GM12878 (cell line): ENCODE data around the gene THBD. TPM values are rescaled to one million over a fixed set of nuclear protein-coding genes. Genes with fewer than 3 reads are reported as not detected.

Source experiments
- ATAC-seq: fragments of 200-7000 bp; cut with Tn5 transposase; 3 replicates; pipeline ENCODE4 v1.9.1; 2020; ENCODE audit warnings: mild to moderate bottlenecking, moderate library complexity
- BruUV-seq: library from RNA; stranded (reverse); fragments of 400-500 nt; replicated peaks from 2 replicates; lab custom pipeline; 2021; lab: Mats Ljungman, UMichigan
- CTCF ChIA-PET: fragments of 300-600 bp; sonication (Branson Sonifier 250); formaldehyde crosslinking; extraction: SDS; loops from one replicate; lab custom pipeline; 2021; ENCODE audit warnings: inconsistent platforms; lab: Yijun Ruan, JAX
- POLR2A ChIA-PET: fragments of 350-600 bp; formaldehyde crosslinking; extraction: SDS; loops from one replicate; lab custom pipeline; 2021; ENCODE audit warnings: inconsistent platforms; lab: Charles Lee
- RAD21 ChIA-PET: fragments of 300-600 bp; sonication (Branson Sonifier 250); formaldehyde crosslinking; loops from one replicate; lab custom pipeline; 2023; ENCODE audit warnings: antibody characterized with exemption; ENCODE audit not compliant: unreplicated experiment; lab: Charles Lee
- SMC1A ChIA-PET: fragments of 300-600 bp; sonication (Branson Sonifier 250); formaldehyde crosslinking; loops from one replicate; lab custom pipeline; 2023; ENCODE audit not compliant: unreplicated experiment, uncharacterized antibody; lab: Charles Lee
- DNase-seq: peaks from one replicate; pipeline ENCODE4 v3.0.0-alpha.2; 2011; ENCODE audit warnings: low read depth, low spot score
- FAIRE-seq: peaks from 3 replicates; lab custom pipeline; 2011; peaks lifted over from hg19 to GRCh38; lab: Jason Lieb, UNC
- H2AFZ ChIP-seq: 2 replicates; pipeline ENCODE4 v1.6.0; 2011; ENCODE audit warnings: low read depth, low read length, control low read depth; ENCODE audit not compliant: control insufficient read depth
- H3K27ac ChIP-seq: 2 replicates; pipeline ENCODE4 v1.5.1; 2011; ENCODE audit warnings: control low read depth; ENCODE audit not compliant: control insufficient read depth, insufficient read depth
- H3K27me3 ChIP-seq, 2 experiments: replicated peaks in 1 of 2; 2 replicates each; pipeline versions ENCODE4 v1.6.0 to v1.6.1; 2011; ENCODE audit warnings: low read length in 1 of 2; ENCODE audit not compliant: control insufficient read depth in 2 of 2, insufficient read depth in 2 of 2
- H3K36me3 ChIP-seq, 2 experiments: 2 replicates each; pipeline ENCODE4 v1.5.1; 2011; ENCODE audit warnings: low read length in 1 of 2; ENCODE audit not compliant: control insufficient read depth in 2 of 2, insufficient read depth in 2 of 2
- H3K4me1 ChIP-seq: 2 replicates; pipeline ENCODE4 v1.6.1; 2011; ENCODE audit warnings: mild to moderate bottlenecking, low read length, moderate library complexity, mixed read lengths; ENCODE audit not compliant: control insufficient read depth, insufficient read depth
- H3K4me2 ChIP-seq: 2 replicates; pipeline ENCODE4 v1.6.0; 2011; ENCODE audit warnings: control low read depth; ENCODE audit not compliant: control insufficient read depth, insufficient read depth
- H3K4me3 ChIP-seq: fragments of 200-600 bp; sonication (generic); 2 replicates; pipeline ENCODE4 v1.5.1; 2016
- H3K79me2 ChIP-seq: 2 replicates; pipeline ENCODE4 v1.6.0; 2011; ENCODE audit warnings: low read length; ENCODE audit not compliant: control insufficient read depth, insufficient read depth
- H3K9ac ChIP-seq: 2 replicates; pipeline ENCODE4 v1.8.0; 2011; ENCODE audit warnings: low read length, control low read depth, mixed read lengths; ENCODE audit not compliant: control insufficient read depth, insufficient read depth
- H3K9me3 ChIP-seq: replicated peaks from 3 replicates; pipeline ENCODE4 v1.5.1; 2011; ENCODE audit warnings: mild to moderate bottlenecking, low read length; ENCODE audit not compliant: control insufficient read depth, insufficient read depth
- H4K20me1 ChIP-seq: 2 replicates; pipeline ENCODE4 v1.6.0; 2011; ENCODE audit not compliant: control insufficient read depth, insufficient read depth
- CEBPB ChIP-seq, 2 experiments: fragments of 150-350 bp in 1 of 2; IDR thresholded peaks; 2 replicates each; pipeline ENCODE4 v1.6.1; 2012 to 2014; ENCODE audit warnings: low read depth in 2 of 2, low read length in 2 of 2, borderline replicate concordance in 1 of 2, inconsistent platforms in 1 of 2
- IRF4 ChIP-seq: IDR thresholded peaks from 2 replicates; pipeline ENCODE4 v1.6.1; 2011; ENCODE audit warnings: low read depth, low read length
- KDM1A ChIP-seq: fragments of 200-600 bp; sonication (generic); IDR thresholded peaks from 2 replicates; pipeline ENCODE4 v1.6.1; 2016; ENCODE audit warnings: borderline replicate concordance
- ZNF384 ChIP-seq: IDR thresholded peaks from 2 replicates; pipeline ENCODE4 v1.6.1; 2012; ENCODE audit warnings: low read depth, mild to moderate bottlenecking, low read length, improper control_type of control experiment, borderline replicate concordance
- WGBS: methylation state at CpG from one replicate; pipeline ENCODE4 v1.1.6; 2016; ENCODE audit warnings: low lambda C conversion rate; ENCODE audit not compliant: insufficient replicate concordance, insufficient coverage; ENCODE audit errors: missing lambda C conversion rate; 5-methylcytosine and 5-hydroxymethylcytosine counted together
- in situ Hi-C: fragments of 300-500 bp; cut with MboI; formaldehyde crosslinking; loops from 9 replicates; pipeline ENCODE4 v1.14.3; 2018; ENCODE audit warnings: mixed read lengths
- intact Hi-C: fragments of 100-400 bp; cut with micrococcal nuclease; formaldehyde crosslinking; loops from one replicate; pipeline ENCODE4 v1.14.2; 2022; ENCODE audit not compliant: unreplicated experiment
- polyA plus RNA-seq, 11 experiments: library from polyadenylated mRNA; depleted of rRNA in 4 of 11; unstranded in 6 of 11; stranded (reverse) in 5 of 11; fragments of >200 nt; fragmentation: Nextera tagmentation in 4 of 11; fragmentation: Illumina TruSeq in 1 of 11; extraction: Ambion mirVana in 4 of 11; extraction: Trizol in 1 of 11; gene quantifications; 1 replicate in 1 of 11; 2 replicates in 10 of 11; pipeline versions ENCODE4 v1.2.1 to v1.2.3, GENCODE V29; 2011 to 2016; ENCODE audit warnings: inconsistent platforms in 2 of 11, missing spikeins in 2 of 11, low read depth in 1 of 11
- total RNA-seq, 4 experiments: library from RNA; depleted of rRNA in 3 of 4; stranded (reverse); fragments of >200 nt in 3 of 4; fragmentation: Illumina TruSeq in 1 of 4; extraction: Trizol in 1 of 4; gene quantifications; 2 replicates each; pipeline versions ENCODE4 v1.2.1 to v1.2.3, GENCODE V29; 2013 to 2021
- TF ChIP-seq, protein P1 (sequence below): fragments of 450-650 bp; formaldehyde crosslinking; IDR thresholded peaks from 2 replicates; pipeline ENCODE4 v1.4.0; 2022; ENCODE audit warnings: mild to moderate bottlenecking, moderate library complexity
- TF ChIP-seq, protein P2 (sequence below): fragments of 450-650 bp; IDR thresholded peaks from 2 replicates; pipeline ENCODE4 v1.6.1; 2016; ENCODE audit warnings: mild to moderate bottlenecking
- TF ChIP-seq, protein P3 (sequence below): fragments of 150-350 bp; IDR thresholded peaks from 2 replicates; pipeline ENCODE4 v1.6.1; 2016; ENCODE audit warnings: low read depth, low read length
- TF ChIP-seq, protein P4 (sequence below): fragments of 450-650 bp; IDR thresholded peaks from 2 replicates; pipeline ENCODE4 v1.6.1; 2016; ENCODE audit warnings: mild to moderate bottlenecking
- TF ChIP-seq, protein P5 (sequence below): fragments of 450-650 bp; IDR thresholded peaks from 2 replicates; pipeline ENCODE4 v1.6.1; 2016; ENCODE audit warnings: mild to moderate bottlenecking, moderate library complexity, borderline replicate concordance

Gene THBD
- total and polyA plus RNA-seq, 10 of the 15 experiments (the other 5 are each of a cell fraction or from before 2014, with no cell fraction given): not detected

DNA sequence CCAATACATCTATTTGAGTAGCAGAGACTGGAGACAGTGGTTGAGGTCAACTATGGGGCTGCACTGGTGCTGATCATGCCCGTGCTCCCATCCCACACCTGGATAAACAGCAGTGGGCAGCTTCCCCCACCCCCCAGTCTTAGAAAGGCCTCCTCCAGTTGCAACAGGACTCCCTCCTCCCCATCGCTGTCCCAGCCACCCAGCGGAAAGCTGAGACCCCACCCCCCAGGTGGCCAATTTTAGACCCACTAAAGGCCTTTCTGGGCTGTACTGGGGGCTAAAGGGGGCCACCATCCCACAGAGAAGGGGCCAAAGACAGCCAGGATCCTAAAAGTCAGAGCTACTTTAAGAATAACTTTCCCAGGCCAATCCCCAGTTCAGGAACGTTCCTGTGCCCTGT lies 15.6 kb downstream of the THBD start (continued):
- TF ChIP-seq, protein P1, sequence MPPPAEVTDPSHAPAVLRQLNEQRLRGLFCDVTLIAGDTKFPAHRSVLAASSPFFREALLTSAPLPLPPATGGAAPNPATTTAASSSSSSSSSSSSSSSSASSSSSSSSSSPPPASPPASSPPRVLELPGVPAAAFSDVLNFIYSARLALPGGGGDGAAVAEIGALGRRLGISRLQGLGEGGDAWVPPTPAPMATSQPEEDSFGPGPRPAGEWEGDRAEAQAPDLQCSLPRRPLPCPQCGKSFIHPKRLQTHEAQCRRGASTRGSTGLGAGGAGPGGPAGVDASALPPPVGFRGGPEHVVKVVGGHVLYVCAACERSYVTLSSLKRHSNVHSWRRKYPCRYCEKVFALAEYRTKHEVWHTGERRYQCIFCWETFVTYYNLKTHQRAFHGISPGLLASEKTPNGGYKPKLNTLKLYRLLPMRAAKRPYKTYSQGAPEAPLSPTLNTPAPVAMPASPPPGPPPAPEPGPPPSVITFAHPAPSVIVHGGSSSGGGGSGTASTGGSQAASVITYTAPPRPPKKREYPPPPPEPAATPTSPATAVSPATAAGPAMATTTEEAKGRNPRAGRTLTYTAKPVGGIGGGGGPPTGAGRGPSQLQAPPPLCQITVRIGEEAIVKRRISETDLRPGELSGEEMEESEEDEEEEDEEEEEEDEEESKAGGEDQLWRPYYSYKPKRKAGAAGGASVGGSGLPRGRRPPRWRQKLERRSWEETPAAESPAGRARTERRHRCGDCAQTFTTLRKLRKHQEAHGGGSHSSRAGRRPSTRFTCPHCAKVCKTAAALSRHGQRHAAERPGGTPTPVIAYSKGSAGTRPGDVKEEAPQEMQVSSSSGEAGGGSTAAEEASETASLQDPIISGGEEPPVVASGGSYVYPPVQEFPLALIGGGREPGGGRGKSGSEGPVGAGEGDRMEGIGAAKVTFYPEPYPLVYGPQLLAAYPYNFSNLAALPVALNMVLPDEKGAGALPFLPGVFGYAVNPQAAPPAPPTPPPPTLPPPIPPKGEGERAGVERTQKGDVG (CRISPR knock-in tag): no peak
- no peak for TF ChIP-seq CEBPB (IDR thresholded peaks at IDR 0.05; ENCODE audit: borderline replicate concordance in 1 of 2, low read depth in 2 of 2, low read length in 2 of 2)
- TF ChIP-seq ZNF384: no peak
- TF ChIP-seq IRF4: no peak
- TF ChIP-seq, protein P2, sequence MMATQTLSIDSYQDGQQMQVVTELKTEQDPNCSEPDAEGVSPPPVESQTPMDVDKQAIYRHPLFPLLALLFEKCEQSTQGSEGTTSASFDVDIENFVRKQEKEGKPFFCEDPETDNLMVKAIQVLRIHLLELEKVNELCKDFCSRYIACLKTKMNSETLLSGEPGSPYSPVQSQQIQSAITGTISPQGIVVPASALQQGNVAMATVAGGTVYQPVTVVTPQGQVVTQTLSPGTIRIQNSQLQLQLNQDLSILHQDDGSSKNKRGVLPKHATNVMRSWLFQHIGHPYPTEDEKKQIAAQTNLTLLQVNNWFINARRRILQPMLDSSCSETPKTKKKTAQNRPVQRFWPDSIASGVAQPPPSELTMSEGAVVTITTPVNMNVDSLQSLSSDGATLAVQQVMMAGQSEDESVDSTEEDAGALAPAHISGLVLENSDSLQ: no peak

DNA sequence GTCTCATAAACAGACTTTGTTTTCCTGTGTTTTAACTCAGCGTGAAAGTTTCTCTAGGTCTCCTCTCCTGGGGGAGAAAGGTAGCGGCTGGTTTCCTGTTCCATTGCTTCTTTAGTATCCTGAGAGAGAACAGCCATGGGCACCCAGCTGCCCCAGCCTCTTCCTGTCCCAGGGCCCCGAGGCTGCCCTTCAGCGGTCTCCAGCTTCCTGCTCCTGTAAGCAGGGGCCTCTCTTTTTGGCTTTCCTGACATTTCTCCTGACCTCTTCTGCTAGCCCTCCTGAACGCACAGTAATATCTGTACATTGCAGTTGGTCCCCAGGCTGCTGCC lies 16.8 kb downstream of the THBD start:
- RAD21 ChIA-PET: no interaction called here
- TF ChIP-seq KDM1A: no peak
- TF ChIP-seq, protein P3, sequence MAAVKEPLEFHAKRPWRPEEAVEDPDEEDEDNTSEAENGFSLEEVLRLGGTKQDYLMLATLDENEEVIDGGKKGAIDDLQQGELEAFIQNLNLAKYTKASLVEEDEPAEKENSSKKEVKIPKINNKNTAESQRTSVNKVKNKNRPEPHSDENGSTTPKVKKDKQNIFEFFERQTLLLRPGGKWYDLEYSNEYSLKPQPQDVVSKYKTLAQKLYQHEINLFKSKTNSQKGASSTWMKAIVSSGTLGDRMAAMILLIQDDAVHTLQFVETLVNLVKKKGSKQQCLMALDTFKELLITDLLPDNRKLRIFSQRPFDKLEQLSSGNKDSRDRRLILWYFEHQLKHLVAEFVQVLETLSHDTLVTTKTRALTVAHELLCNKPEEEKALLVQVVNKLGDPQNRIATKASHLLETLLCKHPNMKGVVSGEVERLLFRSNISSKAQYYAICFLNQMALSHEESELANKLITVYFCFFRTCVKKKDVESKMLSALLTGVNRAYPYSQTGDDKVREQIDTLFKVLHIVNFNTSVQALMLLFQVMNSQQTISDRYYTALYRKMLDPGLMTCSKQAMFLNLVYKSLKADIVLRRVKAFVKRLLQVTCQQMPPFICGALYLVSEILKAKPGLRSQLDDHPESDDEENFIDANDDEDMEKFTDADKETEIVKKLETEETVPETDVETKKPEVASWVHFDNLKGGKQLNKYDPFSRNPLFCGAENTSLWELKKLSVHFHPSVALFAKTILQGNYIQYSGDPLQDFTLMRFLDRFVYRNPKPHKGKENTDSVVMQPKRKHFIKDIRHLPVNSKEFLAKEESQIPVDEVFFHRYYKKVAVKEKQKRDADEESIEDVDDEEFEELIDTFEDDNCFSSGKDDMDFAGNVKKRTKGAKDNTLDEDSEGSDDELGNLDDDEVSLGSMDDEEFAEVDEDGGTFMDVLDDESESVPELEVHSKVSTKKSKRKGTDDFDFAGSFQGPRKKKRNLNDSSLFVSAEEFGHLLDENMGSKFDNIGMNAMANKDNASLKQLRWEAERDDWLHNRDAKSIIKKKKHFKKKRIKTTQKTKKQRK: no peak
- TF ChIP-seq, protein P4, sequence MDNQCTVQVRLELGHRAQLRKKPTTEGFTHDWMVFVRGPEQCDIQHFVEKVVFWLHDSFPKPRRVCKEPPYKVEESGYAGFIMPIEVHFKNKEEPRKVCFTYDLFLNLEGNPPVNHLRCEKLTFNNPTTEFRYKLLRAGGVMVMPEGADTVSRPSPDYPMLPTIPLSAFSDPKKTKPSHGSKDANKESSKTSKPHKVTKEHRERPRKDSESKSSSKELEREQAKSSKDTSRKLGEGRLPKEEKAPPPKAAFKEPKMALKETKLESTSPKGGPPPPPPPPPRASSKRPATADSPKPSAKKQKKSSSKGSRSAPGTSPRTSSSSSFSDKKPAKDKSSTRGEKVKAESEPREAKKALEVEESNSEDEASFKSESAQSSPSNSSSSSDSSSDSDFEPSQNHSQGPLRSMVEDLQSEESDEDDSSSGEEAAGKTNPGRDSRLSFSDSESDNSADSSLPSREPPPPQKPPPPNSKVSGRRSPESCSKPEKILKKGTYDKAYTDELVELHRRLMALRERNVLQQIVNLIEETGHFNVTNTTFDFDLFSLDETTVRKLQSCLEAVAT: no peak
- TF ChIP-seq, protein P5, sequence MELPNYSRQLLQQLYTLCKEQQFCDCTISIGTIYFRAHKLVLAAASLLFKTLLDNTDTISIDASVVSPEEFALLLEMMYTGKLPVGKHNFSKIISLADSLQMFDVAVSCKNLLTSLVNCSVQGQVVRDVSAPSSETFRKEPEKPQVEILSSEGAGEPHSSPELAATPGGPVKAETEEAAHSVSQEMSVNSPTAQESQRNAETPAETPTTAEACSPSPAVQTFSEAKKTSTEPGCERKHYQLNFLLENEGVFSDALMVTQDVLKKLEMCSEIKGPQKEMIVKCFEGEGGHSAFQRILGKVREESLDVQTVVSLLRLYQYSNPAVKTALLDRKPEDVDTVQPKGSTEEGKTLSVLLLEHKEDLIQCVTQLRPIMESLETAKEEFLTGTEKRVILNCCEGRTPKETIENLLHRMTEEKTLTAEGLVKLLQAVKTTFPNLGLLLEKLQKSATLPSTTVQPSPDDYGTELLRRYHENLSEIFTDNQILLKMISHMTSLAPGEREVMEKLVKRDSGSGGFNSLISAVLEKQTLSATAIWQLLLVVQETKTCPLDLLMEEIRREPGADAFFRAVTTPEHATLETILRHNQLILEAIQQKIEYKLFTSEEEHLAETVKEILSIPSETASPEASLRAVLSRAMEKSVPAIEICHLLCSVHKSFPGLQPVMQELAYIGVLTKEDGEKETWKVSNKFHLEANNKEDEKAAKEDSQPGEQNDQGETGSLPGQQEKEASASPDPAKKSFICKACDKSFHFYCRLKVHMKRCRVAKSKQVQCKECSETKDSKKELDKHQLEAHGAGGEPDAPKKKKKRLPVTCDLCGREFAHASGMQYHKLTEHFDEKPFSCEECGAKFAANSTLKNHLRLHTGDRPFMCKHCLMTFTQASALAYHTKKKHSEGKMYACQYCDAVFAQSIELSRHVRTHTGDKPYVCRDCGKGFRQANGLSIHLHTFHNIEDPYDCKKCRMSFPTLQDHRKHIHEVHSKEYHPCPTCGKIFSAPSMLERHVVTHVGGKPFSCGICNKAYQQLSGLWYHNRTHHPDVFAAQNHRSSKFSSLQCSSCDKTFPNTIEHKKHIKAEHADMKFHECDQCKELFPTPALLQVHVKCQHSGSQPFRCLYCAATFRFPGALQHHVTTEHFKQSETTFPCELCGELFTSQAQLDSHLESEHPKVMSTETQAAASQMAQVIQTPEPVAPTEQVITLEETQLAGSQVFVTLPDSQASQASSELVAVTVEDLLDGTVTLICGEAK: no peak

More for the DNA sequence above, 16.8 kb downstream of the THBD start:
- Histone ChIP-seq H3K79me2 (no peaks in the 10 kb centered on the region), H3K9ac (no peak overlapping the region), H3K9me3 (no peaks in the 10 kb centered on the region), H3K27me3 (peaks cover 0 to 2% of the 10 kb centered on the region in 2 experiments; a peak in 1 of 4 replicates), H3K4me1 (no peaks in the 10 kb centered on the region), H4K20me1 (no peaks in the 10 kb centered on the region), H2AFZ (no peak overlapping the region), H3K27ac (no peak overlapping the region), H3K4me3 (no peak overlapping the region), H3K4me2 (no peak overlapping the region), H3K36me3 (no peaks in the 10 kb centered on the region)
- DNase-seq (no peak), FAIRE-seq (no peak), ATAC-seq (no peak)
- intact Hi-C loops: no loop called here
- no TSS peak for BruUV-seq
- WGBS: 6% methylated on average over 5 of the region's 5 CpGs
- in situ Hi-C loops: no loop called here
- ChIA-PET SMC1A (no interaction called here), POLR2A (no interaction called here), CTCF (no interaction called here)
